MM.1S (cell line): ENCODE measurements around the gene CUL3.

Source experiments
- DNase-seq: peaks from one replicate; pipeline ENCODE4 v3.0.0-alpha.2; 2015
- H2AFZ ChIP-seq: fragments of 300-600 bp; sonication (generic); 2 replicates; pipeline ENCODE4 v1.6.0; 2016; ENCODE audit warnings: antibody characterized with exemption, low read length
- H3F3A ChIP-seq: fragments of 300-600 bp; sonication (generic); 2 replicates; pipeline ENCODE4 v1.6.1; 2016; ENCODE audit warnings: mild to moderate bottlenecking, antibody characterized with exemption, low read length, moderate library complexity, mixed read lengths; ENCODE audit not compliant: insufficient read depth
- H3K27ac ChIP-seq: fragments of 300-600 bp; sonication (generic); 2 replicates; pipeline ENCODE4 v1.5.1; 2016; ENCODE audit warnings: mild to moderate bottlenecking, low read length
- H3K27me3 ChIP-seq: fragments of 300-600 bp; sonication (generic); replicated peaks from 2 replicates; pipeline ENCODE4 v1.6.0; 2016; ENCODE audit warnings: low read length; ENCODE audit not compliant: insufficient read depth
- H3K36me3 ChIP-seq: fragments of 300-600 bp; sonication (generic); replicated peaks from 2 replicates; pipeline ENCODE4 v1.6.1; 2016; ENCODE audit warnings: mild to moderate bottlenecking, low read length, mixed read lengths; ENCODE audit not compliant: insufficient read depth
- H3K4me1 ChIP-seq: fragments of 300-600 bp; sonication (generic); 2 replicates; pipeline ENCODE4 v1.6.1; 2016; ENCODE audit warnings: low read length, mixed read lengths
- H3K4me2 ChIP-seq: fragments of 300-600 bp; sonication (generic); 2 replicates; pipeline ENCODE4 v1.6.0; 2016; ENCODE audit warnings: low read depth, low read length
- H3K4me3 ChIP-seq: fragments of 300-600 bp; sonication (generic); 2 replicates; pipeline ENCODE4 v1.5.1; 2016; ENCODE audit warnings: low read length, mixed read lengths
- H3K79me2 ChIP-seq: fragments of 300-600 bp; sonication (generic); 2 replicates; pipeline ENCODE4 v1.6.1; 2016; ENCODE audit warnings: mixed run types, low read length, mixed read lengths
- H3K9ac ChIP-seq: fragments of 300-600 bp; sonication (generic); 2 replicates; pipeline ENCODE4 v1.6.1; 2016; ENCODE audit warnings: low read length, mixed read lengths
- H3K9me2 ChIP-seq: fragments of 300-600 bp; sonication (generic); replicated peaks from 2 replicates; pipeline ENCODE4 v1.6.1; 2016; ENCODE audit warnings: mild to moderate bottlenecking, low read length, mixed read lengths; ENCODE audit not compliant: insufficient read depth
- H3K9me3 ChIP-seq: fragments of 300-600 bp; sonication (generic); replicated peaks from 2 replicates; pipeline ENCODE4 v1.6.1; 2016; ENCODE audit warnings: mild to moderate bottlenecking, low read length, mixed read lengths; ENCODE audit not compliant: insufficient read depth
- H4K20me1 ChIP-seq: fragments of 300-600 bp; sonication (generic); 2 replicates; pipeline ENCODE4 v1.6.1; 2016; ENCODE audit warnings: mild to moderate bottlenecking, low read length, moderate library complexity, mixed read lengths; ENCODE audit not compliant: insufficient read depth
- CTCF ChIP-seq: fragments of 300-600 bp; sonication (generic); IDR thresholded peaks from 2 replicates; pipeline ENCODE4 v1.5.1; 2016; ENCODE audit warnings: antibody characterized with exemption, low read length, mixed read lengths
- EZH2 ChIP-seq: fragments of 300-600 bp; sonication (generic); optimal IDR thresholded peaks from 2 replicates; pipeline ENCODE3; 2017; ENCODE audit warnings: low read depth, mild to moderate bottlenecking, antibody characterized with exemption, low read length, mixed read lengths
- EZH2phosphoT487 ChIP-seq: fragments of 300-600 bp; sonication (generic); IDR thresholded peaks from 2 replicates; pipeline ENCODE4 v1.6.1; 2018; ENCODE audit warnings: antibody characterized with exemption, low read length

The CUL3 gene

GRCh38 chr2:224577541-224577940, 7.6 kb downstream of the CUL3 start:
- Histone ChIP-seq H3K4me3 (no peak overlapping the region), H3K36me3 (0 out of 2 replicates have a peak, but pooled peaks cover under 1% of the 10 kb centered on the region), H3F3A (no peaks in the 10 kb centered on the region), H3K9me2 (no peaks in the 10 kb centered on the region), H3K79me2 (peaks cover 100% of the 10 kb centered on the region), H3K27me3 (no peaks in the 10 kb centered on the region), H3K4me2 (no peak overlapping the region), H2AFZ (no peak overlapping the region), H3K9me3 (no peaks in the 10 kb centered on the region), H3K9ac (no peak overlapping the region), H3K27ac (no peak overlapping the region), H4K20me1 (peaks cover 72% of the 10 kb centered on the region), H3K4me1 (peaks cover 7% of the 10 kb centered on the region; the same call in 1 of the 2 replicates)
- TF ChIP-seq EZH2 (no peak), EZH2phosphoT487 (no peak), CTCF (no peak)
- DNase-seq = no peak

DNA sequence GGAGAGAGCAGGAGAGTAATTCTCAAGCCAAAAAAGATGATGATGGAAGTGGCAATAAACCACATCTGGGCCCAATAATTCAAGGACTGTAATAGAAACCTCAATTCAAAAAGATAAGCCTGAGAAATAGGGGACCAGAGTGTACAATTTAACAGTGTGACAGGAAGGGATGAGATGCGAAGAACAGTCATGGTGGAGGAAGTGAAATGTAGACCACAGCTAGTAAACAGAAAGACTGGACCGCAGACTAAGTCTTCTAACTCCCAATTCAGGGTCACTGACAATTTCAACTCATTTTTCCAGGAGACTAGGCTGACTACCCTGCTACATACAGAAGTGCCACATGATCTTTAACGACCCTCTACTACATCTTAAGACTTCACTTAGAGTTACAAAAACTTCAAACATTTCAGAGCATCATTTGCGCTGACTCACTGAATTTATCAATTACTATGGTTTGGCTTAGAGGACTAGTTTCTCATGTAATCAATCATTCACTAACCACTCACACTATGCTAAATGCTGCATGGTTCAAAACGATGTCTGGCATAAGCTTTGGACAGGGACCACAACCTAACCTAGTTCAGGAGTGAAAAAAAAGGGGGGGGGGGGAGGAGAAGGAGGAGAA, 9.0 kb downstream of the CUL3 start:
- H3K4me1 ChIP-seq = 0 out of 2 replicates have a peak, but pooled peaks cover 7% of the 10 kb centered on the region
- H3K4me3 ChIP-seq = no peak overlapping the region
- no peaks in the 10 kb centered on the region for H3K27me3 ChIP-seq
- H3K9me2 ChIP-seq = no peaks in the 10 kb centered on the region
- H3F3A ChIP-seq = no peaks in the 10 kb centered on the region
- H3K36me3 ChIP-seq = no peaks in the 10 kb centered on the region
- H3K9me3 ChIP-seq = no peaks in the 10 kb centered on the region
- peaks cover 77% of the 10 kb centered on the region for H4K20me1 ChIP-seq
- no peak overlapping the region for H3K9ac ChIP-seq
- DNase-seq = no peak
- peaks cover 100% of the 10 kb centered on the region for H3K79me2 ChIP-seq
- H2AFZ ChIP-seq = no peak overlapping the region
- H3K4me2 ChIP-seq = no peak overlapping the region
- no peak overlapping the region for H3K27ac ChIP-seq
- no peak for TF ChIP-seq CTCF
- TF ChIP-seq EZH2phosphoT487 = no peak
- TF ChIP-seq EZH2 = no peak

DNA sequence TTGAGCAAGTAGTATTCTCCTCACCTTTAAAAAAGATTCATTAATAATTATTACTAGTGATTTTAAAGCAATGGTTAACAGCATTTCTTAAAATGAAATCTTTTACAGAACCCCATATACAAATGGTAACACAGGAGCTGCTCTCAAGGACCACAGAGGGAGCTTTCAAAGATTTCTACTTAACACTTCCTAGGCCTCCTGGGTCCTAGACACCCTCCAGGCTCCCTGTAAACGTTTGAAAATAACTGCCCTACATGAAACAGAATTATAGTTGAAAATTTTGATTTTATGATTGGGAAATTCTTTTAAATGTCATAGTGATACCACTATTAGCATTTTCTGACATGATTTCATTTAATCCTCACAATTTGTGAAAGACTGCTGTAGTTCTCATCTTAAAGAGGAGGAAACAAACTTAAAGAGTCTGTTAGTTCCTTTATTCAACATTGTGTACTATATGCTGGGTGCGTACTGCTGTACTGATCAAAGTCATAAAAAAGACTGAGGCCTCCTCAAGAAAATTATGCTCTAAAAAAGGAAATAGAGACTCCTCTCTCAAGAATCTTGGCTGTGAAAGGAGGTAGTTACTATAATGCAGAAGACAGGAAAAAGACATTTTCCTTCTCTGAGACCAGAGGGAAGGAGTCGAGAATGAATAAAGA, 10.6 kb downstream of the CUL3 start:
- no peak overlapping the region for H3K27ac ChIP-seq
- no peak for TF ChIP-seq CTCF
- no peak for TF ChIP-seq EZH2
- no peak for TF ChIP-seq EZH2phosphoT487
- H3K9me2 ChIP-seq = no peaks in the 10 kb centered on the region
- peaks cover 75% of the 10 kb centered on the region for H4K20me1 ChIP-seq
- no peak overlapping the region for H2AFZ ChIP-seq
- 0 out of 2 replicates have a peak, but pooled peaks cover 3% of the 10 kb centered on the region for H3K4me1 ChIP-seq
- H3K36me3 ChIP-seq = no peaks in the 10 kb centered on the region
- no peak overlapping the region for H3K9ac ChIP-seq
- H3K79me2 ChIP-seq = peaks cover 100% of the 10 kb centered on the region
- H3K27me3 ChIP-seq = no peaks in the 10 kb centered on the region
- no peak overlapping the region for H3K4me2 ChIP-seq
- DNase-seq = no peak
- no peaks in the 10 kb centered on the region for H3K9me3 ChIP-seq
- H3K4me3 ChIP-seq = no peak overlapping the region
- no peaks in the 10 kb centered on the region for H3F3A ChIP-seq
